Stimulated activated CD4-positive, alpha-beta T cell treated with anti-CD3 and anti-CD28 coated beads, TNF-alpha, amount 100 ng/mL, for 1 hour (primary cell): Measurements from ENCODE around the gene SLC2A6.

Experiments used
- DNase-seq, 3 donors: peaks; one replicate each; pipeline ENCODE4 v3.0.0-alpha.2; 2020; ENCODE audit warnings: low read depth in 3 of 3, low spot score in 1 of 3

SLC2A6 gene

DNA sequence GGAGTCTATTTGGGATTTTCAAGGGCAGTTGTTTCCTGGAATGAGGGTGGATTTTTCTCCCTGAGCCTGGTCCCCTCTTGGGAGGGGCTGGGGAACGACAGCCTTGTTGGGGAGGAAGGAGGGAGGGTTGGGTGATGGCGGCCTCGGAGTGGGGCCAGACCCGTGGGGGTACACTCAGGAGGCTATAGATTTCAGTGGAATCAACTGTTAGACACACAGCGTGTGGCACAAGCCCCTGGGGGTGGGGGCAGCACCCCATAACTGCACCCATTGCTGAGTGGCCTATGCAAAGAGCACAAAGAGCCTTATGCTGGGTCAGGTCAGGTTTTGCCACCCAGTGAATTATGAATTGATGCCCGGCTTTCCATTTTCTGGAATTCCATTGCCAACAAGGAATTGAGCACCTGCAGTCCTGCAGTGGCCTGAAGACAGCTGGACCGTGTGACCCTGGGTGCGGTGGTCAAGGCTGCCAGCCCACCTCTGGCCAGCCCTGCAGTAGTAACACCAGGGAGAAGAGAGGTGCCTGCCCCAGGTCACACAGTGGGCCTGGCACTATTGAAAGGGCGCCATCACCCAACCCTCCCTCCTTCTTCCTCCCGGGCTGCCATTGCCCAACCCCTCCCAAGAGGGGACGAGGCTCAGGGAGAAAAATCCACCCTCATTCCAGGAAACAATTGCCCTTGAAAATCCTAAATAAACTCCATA lies 37.5 kb upstream of the SLC2A6 start:
- no peak for DNase-seq

DNA sequence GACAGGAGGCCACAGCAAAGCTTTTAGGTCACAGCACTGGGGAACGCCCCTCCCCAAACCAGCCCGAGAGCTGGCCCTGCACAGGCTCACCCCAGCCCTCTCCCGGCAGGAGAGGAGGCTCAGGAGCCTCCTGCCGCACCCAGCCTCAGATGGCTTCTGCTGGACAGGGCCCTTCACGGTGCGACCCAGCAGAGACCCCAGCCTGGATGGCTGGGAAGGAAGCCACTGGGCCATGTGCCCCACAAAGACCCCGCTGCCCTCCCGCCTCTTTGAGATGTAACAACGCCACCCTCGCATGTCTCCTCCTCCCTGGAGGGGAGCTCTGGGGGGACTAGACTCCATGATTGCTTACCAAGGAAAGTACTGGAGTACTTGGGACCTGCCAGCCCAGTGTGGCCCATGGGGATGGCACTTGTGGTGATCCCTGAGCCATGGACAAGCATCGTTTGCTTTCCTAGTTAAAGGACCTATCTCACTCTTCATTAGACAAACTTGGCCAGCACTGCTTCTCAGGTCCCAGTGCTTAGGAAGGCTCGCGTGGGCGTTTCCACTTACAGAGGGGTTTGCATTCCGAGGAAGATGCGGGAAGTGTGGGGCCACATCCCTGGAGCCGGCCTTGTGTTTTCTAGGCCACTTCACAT lies 36.8 kb upstream of the SLC2A6 start:
- DNase-seq = no peak

DNA sequence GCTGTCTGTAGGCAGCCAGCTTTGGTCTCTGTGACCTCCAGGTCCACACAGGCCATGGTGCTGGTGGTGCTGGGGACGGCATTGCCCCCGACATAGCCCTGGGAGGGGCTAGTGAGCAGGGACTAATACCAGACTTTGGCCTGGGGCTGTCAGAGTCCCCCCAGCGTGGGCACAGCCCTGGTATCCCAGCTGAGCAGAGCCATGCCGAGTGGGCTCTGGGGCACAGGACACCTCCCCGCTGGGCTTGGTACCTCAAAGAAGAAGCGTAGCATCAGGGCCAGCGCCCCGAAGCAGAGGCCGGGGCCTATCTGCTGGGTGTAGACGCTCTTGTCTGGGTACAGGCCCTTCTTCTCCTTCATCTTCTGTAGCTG lies 36.3 kb upstream of the SLC2A6 start:
- DNase-seq = no peak

DNA sequence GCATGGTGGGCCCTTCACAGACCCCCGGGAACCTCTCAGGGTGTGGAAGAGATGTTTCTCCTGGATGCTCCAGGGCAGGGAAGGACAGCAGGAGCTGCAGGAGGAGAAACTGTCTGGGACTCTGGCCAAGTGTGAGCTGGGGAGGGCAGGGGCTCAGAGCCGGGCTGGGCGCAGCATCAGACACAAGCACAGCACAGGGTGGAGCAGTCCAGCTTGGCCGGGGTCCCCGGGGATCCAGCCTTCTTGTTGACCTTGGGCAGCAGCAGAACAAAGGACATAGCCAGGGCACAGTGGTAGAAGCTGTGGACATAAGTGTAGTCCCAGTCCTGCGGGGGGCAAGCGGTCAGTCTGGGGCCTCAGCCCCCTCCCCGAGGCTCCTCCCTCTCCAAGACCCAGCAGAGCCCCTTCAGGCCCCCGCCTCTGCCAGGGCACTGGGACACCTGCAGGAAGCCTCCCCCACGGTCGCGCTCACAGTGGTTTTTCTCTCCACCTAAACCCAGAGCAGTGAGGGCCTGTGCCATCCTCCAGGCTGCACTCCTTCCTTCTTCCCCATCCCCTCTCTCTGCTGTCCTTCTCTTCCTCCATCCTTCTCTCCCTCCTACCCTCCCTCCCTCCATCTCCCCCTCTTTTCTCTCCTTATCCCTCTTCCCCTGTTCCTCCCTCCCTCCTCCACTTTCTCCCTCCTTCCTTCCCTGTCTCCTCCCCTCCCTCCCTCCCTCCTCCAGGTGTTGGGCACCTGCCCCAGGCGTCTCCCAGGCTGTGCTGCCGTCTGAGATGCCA lies 35.8 kb upstream of the SLC2A6 start:
- DNase-seq = no peak

DNA sequence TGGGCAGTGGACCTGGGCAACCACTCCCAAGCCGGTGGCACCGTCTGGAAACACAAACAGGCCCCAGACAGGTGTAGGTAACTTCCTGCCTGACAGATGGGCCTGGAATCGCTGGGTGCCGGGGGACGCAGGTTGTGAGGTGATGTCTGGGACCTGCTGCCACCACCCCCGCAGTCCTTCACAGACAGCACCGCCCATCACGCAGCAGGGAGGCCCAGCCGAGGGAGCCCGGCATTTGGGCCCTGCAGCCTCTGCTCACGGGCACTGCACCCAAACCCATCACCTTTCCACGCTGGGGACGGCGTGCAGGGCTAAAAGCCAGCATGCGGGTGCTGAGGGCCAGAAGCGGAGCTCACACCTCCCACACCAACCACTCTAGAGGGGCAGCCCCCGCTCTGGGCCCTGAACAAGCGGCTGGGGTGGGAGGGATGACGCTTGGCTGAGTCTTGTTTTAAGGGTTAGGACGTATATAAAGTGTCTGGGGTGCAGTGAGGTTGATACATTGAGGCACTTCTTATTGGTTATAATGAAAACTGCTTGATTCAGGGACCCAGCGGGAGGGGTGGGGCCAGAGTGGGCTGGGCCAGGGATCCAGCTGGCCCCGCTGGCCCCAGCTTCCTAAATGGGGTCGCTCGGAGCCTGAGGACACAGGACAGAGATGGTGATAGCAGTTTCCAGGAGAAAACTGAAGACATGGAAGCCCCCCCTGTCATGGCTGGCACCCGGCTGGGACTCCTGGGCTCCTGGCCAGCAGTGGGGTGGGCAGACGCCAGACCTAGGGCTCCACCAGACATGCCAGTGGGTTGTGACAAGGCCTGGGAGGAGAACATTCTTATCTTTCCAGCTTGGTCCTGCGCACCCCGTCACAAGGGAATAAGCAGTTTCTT lies 34.6 kb upstream of the SLC2A6 start:
- DNase-seq = no peak

DNA sequence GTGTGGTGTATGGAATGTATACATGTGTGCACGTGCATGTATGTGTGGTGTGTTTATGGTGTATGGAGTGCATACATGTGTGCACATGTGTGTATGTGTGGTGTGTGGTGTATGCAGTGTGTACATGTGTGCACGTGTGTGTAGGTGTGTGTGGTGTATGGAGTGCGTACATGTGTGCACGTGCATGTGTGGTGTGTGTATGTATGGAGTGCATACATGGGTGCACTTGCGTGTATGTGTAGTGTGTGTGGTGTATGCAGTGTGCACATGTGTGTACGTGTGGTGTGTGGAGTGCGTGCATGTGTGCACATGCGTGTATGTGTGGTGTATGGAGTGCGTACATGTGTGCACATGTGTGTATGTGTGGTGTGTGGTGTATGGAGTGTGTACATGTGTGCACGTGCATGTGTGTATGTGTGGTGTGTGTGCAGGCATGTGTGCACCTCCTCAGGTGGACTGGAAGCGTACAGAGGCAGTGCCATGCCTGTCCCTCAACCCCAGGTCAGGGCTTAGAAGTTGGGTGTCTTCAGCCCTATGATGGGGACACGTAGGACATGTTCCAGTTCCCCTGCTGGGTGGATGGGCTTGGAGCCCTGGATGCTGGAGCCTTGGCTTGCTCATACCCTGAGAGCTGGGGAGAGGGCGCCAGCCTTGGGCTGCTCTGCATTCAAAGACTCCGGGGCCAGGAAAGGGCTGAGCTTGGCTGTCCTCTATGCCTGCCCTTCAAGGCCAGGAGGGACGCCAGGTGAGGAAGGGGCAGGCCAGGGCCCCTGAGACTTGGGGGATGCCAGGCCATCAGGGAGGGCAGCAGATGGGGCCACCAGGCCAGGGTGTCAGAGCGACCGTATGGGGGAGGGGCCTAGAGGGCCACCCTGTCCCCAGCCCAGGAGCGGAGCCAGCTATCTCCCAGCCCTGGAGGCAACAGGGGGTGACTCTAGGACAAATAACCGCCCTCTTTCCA lies 33.6 kb upstream of the SLC2A6 start:
- DNase-seq = no peak

DNA sequence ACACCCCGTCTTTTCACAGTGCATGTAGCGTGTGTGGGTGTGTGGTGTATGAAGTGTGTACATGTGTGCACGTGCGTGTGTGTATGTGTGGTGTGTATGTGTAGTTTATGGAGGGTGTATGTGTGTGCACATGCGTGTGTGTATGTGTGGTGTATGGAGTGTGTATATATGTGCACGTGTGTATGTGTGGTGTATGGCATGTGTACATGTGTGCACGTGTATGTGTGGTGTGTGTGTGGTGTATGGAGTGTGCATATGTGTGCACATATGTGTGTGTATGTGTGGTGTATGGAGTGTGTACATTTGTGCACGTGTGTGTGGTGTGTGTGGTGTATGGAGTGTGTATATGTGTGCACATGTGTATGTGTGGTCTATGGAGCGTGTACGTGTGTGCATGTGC lies 32.7 kb upstream of the SLC2A6 start:
- DNase-seq = no peak

DNA sequence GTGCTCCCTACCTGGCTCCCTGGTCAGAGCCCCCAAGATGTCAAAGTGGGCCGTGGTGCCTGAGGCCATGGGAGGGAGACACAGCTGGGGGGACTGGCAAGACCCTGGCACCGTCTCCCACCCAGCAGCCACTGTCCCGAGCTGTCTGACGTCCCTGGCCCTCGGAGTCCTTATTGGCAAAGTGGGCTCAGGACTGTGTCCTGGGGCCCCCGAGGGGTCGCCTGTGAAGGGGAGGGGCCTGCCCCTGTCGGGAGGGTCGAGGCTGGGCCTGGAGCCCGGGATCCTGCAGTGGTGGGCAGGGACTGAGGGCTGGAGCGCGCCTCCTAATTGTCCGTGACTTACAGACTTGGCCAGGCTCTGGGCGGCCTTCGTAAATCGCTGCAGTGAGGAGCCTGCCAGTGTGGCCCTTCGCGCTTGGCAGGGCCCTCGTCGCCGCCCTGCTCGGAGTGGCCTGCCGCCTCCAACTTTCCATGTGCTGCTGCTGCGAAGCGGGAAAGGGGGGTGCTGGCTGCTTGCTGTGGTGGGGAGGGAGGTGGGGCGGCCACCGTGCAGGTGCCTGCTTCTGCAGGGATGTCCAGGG lies 32.1 kb upstream of the SLC2A6 start:
- no peak for DNase-seq

DNA sequence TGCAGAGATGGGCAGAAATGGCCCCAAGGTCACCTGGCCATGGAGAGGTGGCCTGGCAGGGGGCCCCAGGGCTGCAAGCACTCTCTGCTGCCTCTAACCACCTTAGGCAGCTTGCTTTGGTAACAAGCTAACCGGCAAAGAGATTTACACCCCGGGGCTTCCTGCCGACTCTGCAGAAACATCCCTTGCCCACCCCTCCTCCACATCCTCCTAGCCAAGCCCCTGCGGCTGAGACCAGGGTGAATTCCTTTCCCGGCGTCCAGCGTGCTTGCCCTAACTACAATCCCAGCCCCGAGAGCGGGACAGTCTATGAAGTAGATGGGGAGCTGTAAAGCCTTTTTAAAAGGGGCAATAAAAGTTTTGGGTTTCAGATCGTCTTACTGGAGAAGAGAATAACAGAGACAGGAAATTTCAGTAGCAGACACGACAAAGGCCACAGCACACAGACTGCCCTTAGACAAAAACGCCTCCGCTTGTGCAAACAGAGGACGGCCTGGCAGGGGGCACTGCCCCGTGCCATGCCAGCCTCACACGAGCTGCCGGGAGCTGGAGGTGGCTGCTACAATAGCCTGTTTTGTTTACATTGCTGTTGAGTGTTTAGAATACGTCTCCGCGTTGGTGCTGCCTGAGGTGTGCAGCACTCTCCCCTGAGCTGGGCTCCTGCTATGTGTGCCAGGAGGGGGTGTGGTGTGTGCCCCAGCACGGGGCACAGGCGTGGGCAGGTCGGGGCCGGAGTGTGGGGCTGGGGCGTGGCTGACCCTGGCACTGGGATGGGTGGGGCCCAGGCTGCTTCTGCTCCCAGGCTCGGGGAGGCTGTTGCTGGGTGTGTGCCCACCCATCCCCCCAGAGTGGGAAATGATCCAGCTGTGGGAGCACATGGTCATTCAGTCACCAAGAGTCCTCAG lies 30.5 kb upstream of the SLC2A6 start:
- DNase-seq = no peak

DNA sequence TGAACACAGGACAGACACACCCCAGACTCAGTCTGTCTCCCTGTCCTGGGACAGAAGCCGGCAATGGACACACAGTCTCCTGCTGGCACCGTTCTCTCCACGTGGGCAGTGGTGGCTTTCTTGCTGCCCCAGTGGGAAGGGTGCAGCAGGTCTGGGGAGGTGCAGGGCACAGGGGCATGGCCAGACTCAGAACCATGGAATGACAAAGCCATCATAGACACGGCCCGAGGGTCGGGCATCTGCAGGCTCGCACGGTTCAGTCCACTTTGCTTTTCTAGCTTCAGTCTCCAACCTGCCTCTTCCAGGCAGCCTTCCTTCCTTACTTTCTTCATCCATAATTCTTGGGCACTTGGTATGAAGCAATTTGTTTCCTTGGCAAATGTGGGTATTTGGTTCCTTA lies 29.1 kb upstream of the SLC2A6 start:
- no peak for DNase-seq

DNA sequence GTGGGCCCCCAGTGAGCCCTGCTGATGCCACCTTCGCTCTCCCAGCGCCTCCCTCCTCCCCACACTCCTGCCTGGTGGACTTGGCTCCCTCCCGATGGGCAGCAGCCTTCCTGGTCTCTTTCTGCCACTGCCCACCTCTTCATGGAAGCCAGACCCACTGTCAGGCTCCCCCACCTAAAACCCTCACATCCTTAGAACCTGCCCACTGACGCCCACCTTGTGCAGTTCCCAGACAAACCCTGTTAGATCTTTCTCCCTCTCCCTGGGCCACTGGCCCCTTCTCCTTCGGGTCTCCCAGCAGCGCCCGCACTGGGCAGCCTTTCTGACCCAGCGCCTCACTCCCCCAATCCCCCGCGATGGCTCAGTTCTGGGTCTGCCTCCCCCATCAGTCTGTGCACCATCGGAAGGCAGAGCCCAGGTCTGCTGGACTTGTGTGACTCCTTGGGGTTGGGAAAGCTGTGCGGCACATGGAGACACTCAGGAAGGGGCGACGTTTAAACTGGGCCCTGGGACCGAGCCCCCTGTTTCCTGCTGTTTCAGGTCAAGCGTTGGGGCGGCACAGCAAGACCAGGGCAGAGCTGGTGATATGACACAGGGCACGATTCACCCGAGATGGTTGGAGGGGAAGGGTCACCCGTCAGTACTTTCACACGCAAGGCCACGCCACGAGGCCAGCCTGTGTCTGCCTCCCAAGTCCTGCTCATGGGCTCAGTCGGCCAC lies 28.5 kb upstream of the SLC2A6 start:
- DNase-seq = no peak

DNA sequence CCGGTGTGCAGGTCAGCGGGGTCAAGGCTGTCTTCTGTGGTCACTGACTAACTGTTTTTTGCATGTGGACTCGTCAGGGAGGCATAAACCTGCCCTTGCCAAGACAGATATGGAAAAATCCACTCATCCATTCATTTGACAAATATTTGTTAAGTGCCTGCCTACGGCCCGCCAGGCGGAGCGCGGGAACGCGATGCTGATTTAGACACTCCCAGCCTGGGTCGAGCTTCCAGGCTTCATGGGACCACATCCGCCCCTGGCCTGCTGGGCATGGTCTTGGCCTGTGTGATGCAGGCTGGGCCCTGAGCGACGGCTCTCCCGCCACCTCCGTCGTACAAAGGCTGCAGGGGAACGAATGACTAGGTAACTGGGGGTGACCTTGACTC lies 27.7 kb upstream of the SLC2A6 start:
- DNase-seq = no peak

DNA sequence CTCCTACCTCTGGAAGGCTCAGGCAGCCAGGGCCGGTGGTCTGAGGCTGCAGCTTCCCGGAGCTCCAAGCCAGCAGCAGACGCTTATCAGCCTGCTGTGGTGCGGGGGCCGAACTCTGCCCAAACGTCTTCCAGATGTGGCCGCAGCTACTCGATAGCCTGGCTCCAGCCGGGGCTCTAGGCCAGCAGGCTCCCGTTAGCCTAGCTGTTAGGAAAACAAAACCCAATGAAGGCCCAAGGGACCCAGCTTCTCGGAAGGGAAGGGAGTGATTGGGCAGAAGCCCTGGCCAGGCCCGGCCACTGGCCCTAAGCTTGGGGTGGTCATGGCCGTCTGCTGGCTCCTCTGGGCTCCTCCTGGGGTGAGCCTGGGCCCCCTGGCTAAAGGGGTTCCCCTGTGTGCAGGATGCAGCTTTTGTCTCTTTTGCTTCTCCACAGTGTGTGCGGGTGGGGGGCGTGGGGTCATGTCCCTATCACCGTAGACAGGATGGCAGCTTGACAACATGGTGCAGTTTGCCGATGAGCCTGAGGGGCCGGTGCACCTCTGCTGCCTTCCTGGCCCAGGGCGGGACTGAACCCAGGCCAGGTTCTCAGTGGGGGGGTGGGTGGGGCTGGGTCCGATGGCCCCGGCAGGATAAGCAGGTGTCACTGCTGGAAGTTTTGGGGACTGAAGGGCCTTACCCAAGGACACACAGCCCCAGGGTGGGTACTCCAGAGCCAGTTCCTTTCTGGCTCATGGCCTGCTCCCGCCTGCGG lies 27.2 kb upstream of the SLC2A6 start:
- DNase-seq = no peak

DNA sequence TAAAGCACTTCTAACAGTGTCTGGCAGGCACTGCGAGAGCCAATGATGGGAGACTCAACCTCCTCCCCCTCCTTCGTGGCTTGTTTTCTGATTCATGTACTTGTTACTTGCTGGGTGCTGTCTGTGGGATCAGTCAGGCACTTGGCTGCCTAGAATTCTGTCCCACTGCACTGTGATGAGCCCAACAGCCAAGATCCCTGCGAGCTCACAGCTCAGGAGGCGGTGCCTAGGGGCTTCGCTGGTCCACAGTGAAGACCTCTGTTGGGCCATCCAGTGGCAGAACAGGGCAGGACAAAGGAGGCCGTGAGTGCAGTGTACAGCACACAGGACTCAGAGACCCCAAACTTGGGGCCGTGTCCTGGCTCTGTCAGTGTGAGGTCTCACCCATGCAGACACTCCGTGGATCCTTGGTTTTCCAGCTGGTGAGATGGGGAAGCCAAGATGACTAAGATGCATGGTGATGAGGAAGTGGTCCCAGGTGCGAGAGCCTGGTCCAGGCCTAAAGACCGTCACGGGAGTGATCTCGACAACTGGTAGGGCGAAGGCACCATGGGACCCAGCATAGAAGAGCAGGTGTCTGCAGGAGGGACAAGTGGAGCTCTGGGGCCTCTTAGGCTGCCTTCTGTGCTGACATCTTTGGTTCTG lies 26.4 kb upstream of the SLC2A6 start:
- DNase-seq = no peak

DNA sequence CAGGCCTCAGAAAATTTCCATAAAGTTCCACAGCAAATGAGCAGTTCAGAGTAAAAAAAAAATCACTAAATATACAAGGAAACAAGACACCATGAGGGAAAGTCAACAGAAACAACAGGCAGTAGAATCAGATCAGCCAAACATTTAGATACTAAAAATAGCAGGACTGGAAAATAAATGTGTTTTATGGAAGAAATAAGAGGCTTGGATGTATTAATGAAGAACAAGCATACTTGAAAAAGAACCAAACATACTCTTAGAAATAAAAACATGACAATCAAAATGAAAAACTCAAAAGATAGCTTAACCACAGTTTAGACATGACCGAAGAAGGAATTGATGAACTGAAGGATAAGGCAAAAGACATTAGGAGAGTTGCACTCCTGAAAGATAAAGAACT lies 23.2 kb upstream of the SLC2A6 start:
- no peak for DNase-seq

DNA sequence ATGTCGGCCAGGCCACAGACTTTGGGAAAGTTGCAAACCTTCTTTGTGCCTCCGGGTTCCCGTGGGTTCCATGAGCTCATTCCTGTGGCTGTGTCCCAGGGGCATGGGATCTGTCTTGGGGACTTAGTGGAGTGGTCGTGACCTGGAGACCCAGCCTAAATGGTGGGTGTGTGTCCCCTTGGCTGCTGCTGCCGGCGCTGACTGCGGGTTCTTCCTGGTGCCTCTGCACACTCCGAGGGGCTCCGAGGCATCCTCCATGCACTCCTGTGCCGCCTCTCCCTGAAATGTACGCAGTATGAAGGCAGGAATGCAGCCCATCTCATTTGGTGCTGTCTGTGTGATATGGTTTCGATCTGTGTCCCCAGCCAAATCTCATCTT lies 21.0 kb upstream of the SLC2A6 start:
- no peak for DNase-seq
